ENCODE results near the gene CCDC107.

CCDC107 gene

DNA sequence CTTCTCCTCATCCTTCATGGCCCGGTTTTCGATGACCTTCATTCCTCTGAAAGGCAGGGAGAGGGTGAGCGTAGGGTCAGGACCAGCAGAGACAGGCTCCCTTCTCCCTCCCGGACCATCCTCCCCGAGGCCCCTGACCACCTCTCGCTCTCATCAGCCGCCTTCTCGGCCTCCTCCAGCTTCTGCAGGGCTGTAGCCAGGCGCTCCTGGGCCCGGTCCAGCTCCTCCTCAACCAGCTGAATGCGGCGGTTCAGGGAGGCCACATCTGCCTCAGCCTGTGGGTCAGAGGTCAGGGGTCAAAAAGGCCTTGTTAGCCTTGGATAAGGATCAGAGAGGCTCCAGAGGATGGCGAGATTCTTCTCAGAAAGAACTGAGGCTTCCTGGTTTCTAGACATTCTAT, 27.4 kb downstream of the CCDC107 start:
- Histone ChIP-seq H3K27ac (ENCODE audit: low read length) (no peak overlapping the region), H3K4me3 (ENCODE audit: low read length) (no peak overlapping the region), H3K27me3 (ENCODE audit: low read depth, low read length) (no peaks in the 10 kb centered on the region), H3K79me2 (ENCODE audit: low read length) (no peaks in the 10 kb centered on the region), H3K9ac (ENCODE audit: low read length) (no peak overlapping the region), H3K9me3 (ENCODE audit: insufficient read depth, low read length) (no peaks in the 10 kb centered on the region), H3K4me2 (ENCODE audit: low read length) (no peak overlapping the region), H2AFZ (ENCODE audit: low read depth, low read length) (no peak overlapping the region), H3K36me3 (replicated peaks; ENCODE audit: low read depth, low read length) (no peaks in the 10 kb centered on the region), H3K4me1 (ENCODE audit: low read length) (peaks cover 7% of the 10 kb centered on the region), H4K20me1 (ENCODE audit: insufficient read depth, low read length) (no peaks in the 10 kb centered on the region)
- TF ChIP-seq CTCF (IDR thresholded peaks at IDR 0.05; ENCODE audit: low read depth, low read length) (no peak), EZH2phosphoT487 (IDR thresholded peaks at IDR 0.05; ENCODE audit: low read depth) (no peak)

- H3K4me2 ChIP-seq (ENCODE audit: low read length) = no peak overlapping the region
- H3K9ac ChIP-seq (ENCODE audit: low read length) = no peak overlapping the region
- no peaks in the 10 kb centered on the region for H3K36me3 ChIP-seq (replicated peaks; ENCODE audit: low read depth, low read length)
- H3K4me1 ChIP-seq (ENCODE audit: low read length) = peaks cover 8% of the 10 kb centered on the region; the same call in 1 of the 2 replicates
- no peak overlapping the region for H2AFZ ChIP-seq (ENCODE audit: low read depth, low read length)
- no peaks in the 10 kb centered on the region for H3K9me3 ChIP-seq (ENCODE audit: insufficient read depth, low read length)
- no peaks in the 10 kb centered on the region for H3K27me3 ChIP-seq (ENCODE audit: low read depth, low read length)
- H4K20me1 ChIP-seq (ENCODE audit: insufficient read depth, low read length) = no peaks in the 10 kb centered on the region
- H3K79me2 ChIP-seq (ENCODE audit: low read length) = no peaks in the 10 kb centered on the region
- TF ChIP-seq EZH2phosphoT487 (IDR thresholded peaks at IDR 0.05; ENCODE audit: low read depth) (no peak), CTCF (IDR thresholded peaks at IDR 0.05; ENCODE audit: low read depth, low read length) (no peak)
- H3K4me3 ChIP-seq (ENCODE audit: low read length) = no peak overlapping the region
- H3K27ac ChIP-seq (ENCODE audit: low read length) = no peak overlapping the region
These were observed 28.4 kb downstream of the CCDC107 start for GRCh38 chr9:35686222-35687203.

DNA sequence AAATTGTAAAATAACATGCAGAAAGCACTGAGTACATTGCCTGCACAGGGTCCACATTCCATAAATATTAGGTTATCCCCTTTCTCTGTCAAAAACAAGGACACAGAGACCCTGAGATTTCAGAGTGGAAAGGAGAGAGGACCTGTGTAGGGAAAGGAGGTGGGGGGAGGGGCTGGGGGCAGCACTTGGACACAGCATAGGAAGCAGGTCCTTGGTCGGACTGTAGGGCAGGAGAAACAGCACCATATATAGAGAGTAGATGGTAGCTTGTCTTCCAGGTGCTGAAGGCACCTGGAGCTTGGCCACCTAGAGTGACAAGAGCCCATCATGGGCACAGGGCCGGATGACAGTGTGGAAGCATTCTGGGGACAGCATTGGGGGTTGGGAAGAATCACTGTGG, 29.2 kb downstream of the CCDC107 start:
- H3K9me3 ChIP-seq (ENCODE audit: insufficient read depth, low read length) = no peaks in the 10 kb centered on the region
- H3K27ac ChIP-seq (ENCODE audit: low read length) = no peak overlapping the region
- no peak overlapping the region for H2AFZ ChIP-seq (ENCODE audit: low read depth, low read length)
- no peaks in the 10 kb centered on the region for H3K79me2 ChIP-seq (ENCODE audit: low read length)
- no peaks in the 10 kb centered on the region for H3K27me3 ChIP-seq (ENCODE audit: low read depth, low read length)
- H4K20me1 ChIP-seq (ENCODE audit: insufficient read depth, low read length) = no peaks in the 10 kb centered on the region
- H3K36me3 ChIP-seq (replicated peaks; ENCODE audit: low read depth, low read length) = no peaks in the 10 kb centered on the region
- no peak overlapping the region for H3K4me3 ChIP-seq (ENCODE audit: low read length)
- TF ChIP-seq CTCF (IDR thresholded peaks at IDR 0.05; ENCODE audit: low read depth, low read length) (no peak), EZH2phosphoT487 (IDR thresholded peaks at IDR 0.05; ENCODE audit: low read depth) (no peak)
- peaks cover 8% of the 10 kb centered on the region; the same call in 1 of the 2 replicates for H3K4me1 ChIP-seq (ENCODE audit: low read length)
- no peak overlapping the region for H3K9ac ChIP-seq (ENCODE audit: low read length)
- no peak overlapping the region for H3K4me2 ChIP-seq (ENCODE audit: low read length)

DNA sequence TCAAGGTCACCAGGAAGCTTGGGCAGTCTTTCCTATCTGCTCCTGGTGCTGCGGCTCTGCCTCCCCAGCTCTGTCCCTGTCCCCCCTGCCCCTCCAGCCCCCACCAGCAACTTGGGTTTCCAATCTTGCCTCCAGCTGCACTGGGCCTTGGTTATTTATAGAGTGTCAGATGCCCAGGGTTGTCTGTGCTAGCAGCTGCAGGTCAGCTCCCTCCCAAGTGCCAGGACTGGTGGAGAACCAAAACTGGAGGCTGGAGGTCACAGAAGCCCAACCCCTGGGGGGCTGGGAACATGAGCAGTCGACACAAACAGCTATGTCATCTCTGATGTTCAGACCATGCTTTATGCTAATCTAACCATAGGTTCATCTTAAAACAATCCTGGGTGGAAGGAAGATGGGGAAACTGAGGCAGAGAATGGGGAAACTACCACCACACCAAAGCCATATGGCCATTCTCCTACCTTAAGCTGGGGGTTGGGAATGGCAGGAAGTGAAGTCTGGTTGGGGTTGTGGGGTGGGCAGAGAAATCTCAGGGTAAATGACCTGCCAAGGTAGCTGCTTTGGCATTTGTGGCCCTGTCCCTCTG, 30.0 kb downstream of the CCDC107 start:
- Histone ChIP-seq H4K20me1 (ENCODE audit: insufficient read depth, low read length) (no peaks in the 10 kb centered on the region), H3K27ac (ENCODE audit: low read length) (no peak overlapping the region), H3K4me1 (ENCODE audit: low read length) (peaks cover 8% of the 10 kb centered on the region; the same call in 1 of the 2 replicates), H3K4me2 (ENCODE audit: low read length) (no peak overlapping the region), H3K27me3 (ENCODE audit: low read depth, low read length) (no peaks in the 10 kb centered on the region), H2AFZ (ENCODE audit: low read depth, low read length) (no peak overlapping the region), H3K4me3 (ENCODE audit: low read length) (no peak overlapping the region), H3K9me3 (ENCODE audit: insufficient read depth, low read length) (no peaks in the 10 kb centered on the region), H3K79me2 (ENCODE audit: low read length) (no peaks in the 10 kb centered on the region), H3K9ac (ENCODE audit: low read length) (no peak overlapping the region), H3K36me3 (replicated peaks; ENCODE audit: low read depth, low read length) (no peaks in the 10 kb centered on the region)
- no peak for TF ChIP-seq CTCF (IDR thresholded peaks at IDR 0.05; ENCODE audit: low read depth, low read length)
- no peak for TF ChIP-seq EZH2phosphoT487 (IDR thresholded peaks at IDR 0.05; ENCODE audit: low read depth)

Measured in OCI-LY3 (cell line).